GM21447 (cell line): ENCODE results near the gene ACAA1.
"Not testable (repeated sequence)": the region's sequence is repeated elsewhere in the genome, so short reads cannot be mapped to it uniquely, and the experiment has no call there.

Experiments
- ATAC-seq: cut with Tn5 transposase; IDR thresholded peaks from one replicate; pipeline ENCODE4 v1.9.1; 2021; ENCODE audit not compliant: unreplicated experiment

Gene ACAA1, protein sequence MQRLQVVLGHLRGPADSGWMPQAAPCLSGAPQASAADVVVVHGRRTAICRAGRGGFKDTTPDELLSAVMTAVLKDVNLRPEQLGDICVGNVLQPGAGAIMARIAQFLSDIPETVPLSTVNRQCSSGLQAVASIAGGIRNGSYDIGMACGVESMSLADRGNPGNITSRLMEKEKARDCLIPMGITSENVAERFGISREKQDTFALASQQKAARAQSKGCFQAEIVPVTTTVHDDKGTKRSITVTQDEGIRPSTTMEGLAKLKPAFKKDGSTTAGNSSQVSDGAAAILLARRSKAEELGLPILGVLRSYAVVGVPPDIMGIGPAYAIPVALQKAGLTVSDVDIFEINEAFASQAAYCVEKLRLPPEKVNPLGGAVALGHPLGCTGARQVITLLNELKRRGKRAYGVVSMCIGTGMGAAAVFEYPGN

GRCh38 chr3:38136777-38137614 lies at the start of gene ACAA1:
ACAA1 (minus strand) TSS chr3:38137127; CDS start chr3:38137035, 92 bp downstream.
- ATAC-seq: peak; percentile 86

DNA sequence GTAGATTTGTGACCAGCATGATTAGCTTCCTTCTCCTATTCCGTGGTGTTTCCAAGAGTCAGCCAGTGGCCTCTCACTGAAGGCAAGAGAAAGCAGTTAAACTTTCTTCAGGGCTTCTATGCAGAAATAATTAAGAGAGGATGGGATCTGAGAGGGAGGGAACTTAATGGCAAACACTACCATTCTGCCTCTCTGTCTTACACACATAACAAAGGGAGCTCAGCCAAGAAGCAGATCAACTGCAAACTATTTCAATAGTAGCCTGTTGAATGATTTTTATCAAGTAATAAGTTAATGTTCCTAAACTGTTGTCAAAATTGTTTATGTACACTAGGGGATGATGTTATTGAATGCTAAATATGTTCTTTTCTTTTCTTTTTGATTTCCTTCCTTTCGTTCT lies 40.3 kb upstream of the ACAA1 start:
- ATAC-seq: no peak

DNA sequence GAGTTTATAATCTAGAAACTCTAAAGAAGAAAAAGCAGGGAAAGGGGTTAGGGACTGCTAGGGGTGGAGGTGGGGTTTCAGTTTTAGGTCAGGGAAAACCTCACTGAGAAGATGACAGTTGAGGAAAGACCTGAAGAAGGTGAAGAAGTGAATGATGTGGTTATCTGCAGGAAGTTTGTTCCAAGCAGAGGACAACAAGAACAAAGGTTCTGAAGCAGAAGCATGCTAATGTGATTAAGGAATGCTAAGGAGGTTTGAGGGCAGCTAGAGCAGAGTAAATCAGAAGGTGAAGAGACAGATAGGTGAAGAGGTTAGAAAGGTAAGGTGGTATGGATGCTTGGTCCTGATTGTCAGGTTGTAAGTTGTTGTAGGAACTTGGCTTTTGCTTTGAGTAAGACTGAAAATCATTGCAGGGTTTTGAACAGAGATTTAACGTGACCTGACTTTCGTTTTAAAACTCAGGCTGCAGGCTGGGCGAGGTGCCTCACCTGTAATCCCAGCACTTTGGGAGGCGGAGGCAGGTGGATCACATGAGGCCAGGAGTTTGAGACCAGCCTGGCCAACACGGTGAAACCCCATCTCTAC lies 37.0 kb upstream of the ACAA1 start:
- peak; percentile 57 for ATAC-seq

DNA sequence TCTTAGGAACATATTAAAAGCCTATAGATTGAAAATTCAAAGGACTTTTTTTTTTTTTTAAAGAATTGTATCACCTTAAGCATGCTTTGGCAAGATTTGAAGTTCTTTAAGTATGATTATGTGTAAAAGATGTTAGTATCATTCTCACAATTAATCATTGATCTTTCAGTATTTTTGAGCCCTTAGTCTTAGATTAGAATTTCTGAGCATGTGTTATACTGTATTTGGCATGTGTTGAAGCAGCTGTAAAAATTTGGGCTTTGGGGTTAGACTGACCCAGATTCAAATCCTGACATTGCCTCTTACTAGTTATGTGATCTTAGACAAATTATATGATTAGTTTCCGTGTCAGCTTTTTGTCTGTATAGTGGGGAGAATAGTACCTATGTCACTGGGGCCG lies 34.7 kb upstream of the ACAA1 start:
- ATAC-seq: no peak

GRCh38 chr3:38170722-38171121 lies 33.8 kb upstream of the ACAA1 start:
- no peak for ATAC-seq

DNA sequence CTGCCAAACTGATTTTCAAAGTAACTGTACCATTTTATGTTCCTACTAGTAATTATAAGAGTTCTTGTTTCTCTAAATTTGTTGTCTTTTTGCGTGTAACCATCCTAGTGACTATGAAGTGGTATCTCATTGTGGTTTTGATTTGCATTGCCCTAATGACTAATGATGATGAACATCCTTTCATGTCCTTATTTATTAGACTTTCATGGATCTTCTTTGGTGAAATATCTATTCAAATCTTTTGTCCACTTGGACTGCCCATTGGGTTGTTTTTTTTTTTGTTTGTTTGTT lies 32.0 kb upstream of the ACAA1 start:
- ATAC-seq: no peak

- ATAC-seq: no peak
Measured at GRCh38 chr3:38168151-38169026, 31.5 kb upstream of the ACAA1 start.

DNA sequence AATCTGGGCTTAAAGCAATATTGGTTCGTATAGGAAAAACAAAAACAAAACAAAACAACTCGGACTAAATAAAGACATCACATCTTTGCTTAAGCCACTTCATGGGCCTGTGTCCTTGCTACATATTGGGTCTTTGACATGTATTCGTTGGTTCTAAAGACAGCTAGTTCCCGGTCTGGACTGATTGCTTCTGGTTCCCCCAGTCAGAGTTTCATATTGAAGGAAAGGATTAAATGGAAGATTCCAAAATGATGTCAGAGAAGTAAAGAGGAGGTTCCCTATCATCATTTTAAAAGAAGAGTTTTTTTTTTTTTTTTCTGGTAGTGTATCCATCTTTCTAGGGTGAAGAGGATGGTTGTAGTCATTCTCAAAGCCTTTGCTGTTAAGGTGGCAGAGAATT lies 30.7 kb upstream of the ACAA1 start:
- ATAC-seq: no peak

DNA sequence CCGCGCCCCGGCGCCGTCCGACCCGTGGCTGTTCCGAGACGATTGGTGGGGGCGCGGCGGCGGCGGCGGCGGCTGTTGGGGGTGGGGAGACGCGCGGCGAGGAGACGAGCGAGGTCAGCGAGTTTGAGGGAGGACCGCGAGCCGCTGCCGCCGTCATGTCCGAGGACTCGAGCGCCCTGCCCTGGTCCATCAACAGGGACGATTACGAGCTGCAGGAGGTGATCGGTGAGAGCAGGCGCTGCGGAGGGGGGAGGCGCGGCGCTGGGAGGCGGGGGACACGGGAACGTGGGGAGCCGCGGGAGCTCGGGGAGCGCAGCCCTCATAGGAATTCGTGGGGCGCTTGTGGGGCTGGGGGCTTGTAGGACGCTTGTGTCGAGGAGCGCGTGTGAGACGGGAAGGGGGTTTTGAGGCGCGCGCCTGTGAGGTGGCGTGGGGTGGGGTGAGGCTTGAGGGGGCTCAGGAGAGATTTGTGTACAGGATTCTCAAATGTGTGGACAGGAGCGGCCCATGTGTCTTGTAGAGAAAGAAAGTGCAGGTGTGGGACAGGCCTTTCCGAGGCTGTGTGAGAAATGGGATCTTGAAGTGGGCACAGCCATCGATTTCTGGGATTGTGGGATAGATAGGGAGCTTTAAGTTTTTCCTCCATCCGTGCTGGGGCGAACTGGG lies 28.9 kb upstream of the ACAA1 start:
- peak; percentile 2 for ATAC-seq

DNA sequence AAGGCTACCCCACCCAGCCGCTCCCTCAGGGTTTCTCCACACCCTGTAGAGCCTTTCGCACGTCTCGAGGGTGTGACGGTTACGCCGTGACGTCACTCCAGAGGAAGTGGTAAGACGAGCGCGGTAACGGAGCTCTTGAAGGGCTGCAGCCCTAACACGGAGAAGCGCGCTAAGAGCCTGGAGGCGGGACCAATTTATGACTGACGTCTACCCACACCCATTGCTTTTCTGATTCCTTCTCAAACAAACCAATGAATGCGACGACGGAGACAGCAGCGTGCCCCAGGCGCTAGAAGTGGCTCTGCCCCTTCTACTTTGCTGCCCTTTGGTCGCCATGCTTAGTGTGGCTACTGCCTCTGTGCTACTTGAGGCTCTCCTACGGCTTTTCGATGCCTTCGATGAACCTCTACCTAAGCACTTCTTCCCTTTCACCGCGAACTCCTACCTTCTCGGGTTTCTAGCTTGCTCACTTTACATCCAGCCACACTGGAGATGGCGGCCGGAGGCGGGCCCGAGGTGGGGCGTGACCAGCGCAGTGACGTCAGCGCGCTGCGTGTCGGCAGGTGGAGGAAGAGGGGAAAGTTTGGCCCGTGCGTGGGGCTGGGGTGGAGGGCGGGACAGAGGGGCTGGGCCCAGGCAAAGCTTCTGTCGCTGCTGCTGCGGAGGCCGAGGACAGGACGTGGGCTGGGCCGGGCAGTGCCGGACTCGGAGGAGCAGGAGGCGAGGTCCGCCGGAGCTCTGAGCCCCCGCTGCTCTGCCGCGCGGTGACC lies 28.2 kb upstream of the ACAA1 start, which contains the start of gene OXSR1:
Gene OXSR1 (plus strand): TSS at position 586 of the 770 bp plus-strand sequence. CDS start 340 bp downstream, outside the sequence.
- peak; percentile 92 for ATAC-seq

GRCh38 chr3:38164643-38164951 lies 27.7 kb upstream of the ACAA1 start:
- no peak for ATAC-seq

DNA sequence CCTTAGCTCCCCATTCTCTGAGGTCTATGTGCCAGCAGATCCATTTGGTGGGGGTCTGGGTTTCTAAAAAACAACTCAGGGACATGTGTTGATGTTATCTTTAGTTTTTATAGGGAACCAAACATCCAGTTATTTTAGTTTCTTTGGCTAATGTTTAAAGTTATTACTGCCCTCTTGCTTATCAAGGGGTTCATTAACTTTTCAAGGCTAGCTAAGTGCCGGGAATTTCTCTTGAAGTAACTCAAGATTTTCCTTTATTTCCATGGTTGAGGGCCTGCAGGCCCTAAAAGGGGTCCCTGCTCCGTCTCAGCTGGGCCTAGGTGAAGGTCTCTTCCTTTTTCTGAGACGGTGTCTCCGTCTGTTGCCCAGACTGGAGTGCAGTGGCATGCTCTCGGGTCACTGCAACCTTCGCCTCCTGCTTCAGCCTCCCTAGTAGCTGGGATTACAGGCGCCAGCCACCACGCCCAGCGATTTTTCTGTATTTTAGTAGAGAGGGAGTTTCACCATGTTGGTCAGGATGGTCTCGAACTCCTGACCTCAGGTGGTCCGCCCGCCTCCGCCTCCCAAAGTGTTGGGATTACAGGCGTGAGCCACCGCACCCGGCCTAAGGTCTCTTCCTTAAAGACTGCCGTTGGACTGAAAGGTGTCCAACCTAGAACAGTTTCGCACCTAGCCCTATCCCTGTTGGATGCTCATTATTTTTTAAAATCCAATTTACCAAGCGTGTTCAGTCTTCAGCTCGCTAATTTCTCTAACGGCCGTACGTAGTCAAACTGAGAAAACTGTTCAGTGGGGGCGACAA lies 27.1 kb upstream of the ACAA1 start:
- no peak for ATAC-seq

DNA sequence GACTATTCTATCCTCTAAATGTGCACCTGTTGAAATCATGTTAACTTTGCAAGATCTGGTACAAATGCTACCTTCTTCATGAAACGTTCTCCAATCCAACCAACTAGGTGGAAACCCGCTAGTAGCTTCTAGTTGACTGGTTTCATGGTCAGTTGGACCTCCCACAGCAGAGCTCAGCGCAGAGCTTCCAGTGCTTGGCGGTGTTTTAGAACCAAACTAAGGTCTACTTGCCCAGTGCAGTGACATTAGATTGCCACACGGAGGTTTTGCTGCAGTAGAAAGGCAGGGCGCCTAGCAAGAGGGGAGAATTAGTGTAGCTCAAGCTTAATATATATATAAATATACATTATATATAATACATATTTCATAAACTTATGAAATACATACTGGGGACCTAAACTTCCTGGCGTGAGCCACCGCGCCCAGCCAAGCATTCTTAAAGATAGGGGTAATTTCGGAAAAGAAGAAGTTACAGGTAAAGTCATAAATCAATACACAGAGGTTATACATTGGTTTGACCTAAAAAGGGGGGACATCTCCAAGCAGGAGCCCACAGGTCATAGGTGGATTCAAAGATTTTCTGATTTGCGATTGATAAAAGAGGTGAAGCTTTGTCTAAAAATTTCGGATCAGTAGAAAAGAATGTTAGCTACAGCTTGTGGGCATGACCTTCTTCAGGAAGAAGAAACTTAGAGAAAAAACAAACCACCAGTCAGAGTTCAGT lies 26.4 kb upstream of the ACAA1 start:
- ATAC-seq: no peak

GRCh38 chr3:38160704-38161103 lies 23.8 kb upstream of the ACAA1 start:
- not testable (repeated sequence) for ATAC-seq

GRCh38 chr3:38158472-38158871 lies 21.5 kb upstream of the ACAA1 start:
- ATAC-seq: no peak

DNA sequence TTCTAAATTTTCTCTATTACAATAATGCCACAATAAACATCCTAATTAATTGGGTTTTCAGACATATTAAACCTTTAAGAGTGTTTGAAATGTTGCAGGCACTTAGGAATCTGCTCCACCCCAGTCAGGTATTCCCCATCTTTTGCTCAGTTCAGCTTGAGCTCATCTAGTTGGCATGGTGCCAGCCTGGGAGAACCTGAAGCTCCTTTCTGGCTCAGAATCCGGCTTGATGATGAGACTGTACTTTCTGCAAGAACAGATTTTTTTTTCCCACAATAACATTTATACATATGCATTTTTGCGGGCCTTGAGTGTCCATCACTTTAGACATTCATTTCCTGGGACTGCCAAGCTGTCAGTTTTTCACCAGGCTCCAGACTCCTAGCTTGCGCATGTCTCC lies 20.7 kb upstream of the ACAA1 start:
- no peak for ATAC-seq

DNA sequence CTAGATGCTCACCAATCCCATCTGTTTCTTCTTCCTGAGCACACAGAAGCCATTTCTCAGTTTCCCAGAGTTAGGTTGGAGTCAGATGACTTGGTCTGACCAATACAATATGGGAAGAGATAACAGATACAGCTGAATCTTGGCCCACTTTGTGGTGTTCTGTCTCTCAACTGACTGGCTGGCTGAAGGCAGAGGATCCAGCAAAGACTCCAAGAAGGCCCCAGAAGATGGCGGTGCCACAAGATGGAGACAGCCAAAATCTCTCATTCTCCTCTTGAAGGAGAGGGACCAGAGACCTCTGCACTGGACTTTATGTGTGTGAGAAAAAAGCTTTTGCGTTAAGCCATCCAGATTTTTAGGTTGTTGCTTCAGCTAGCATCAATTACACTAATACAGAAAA lies 20.2 kb upstream of the ACAA1 start:
- no peak for ATAC-seq

DNA sequence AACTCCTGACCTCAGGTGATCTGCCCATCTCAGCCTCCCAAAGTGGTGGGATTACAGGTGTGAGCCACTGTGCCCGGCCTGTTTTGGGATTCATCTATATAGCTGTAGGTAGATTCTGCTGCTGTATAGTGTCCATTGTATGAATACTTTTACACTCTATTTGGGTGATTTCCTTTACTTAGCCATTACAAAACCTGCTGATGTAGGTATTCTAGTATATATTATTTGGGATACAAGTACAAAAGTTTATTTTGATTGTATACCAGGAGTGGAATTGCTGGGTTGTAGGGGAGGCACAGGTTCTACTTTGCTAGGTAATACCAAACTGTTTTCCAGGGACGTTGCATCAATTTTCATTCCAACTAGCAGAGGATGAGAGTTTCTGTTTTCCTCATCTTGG lies 18.9 kb upstream of the ACAA1 start:
- no peak for ATAC-seq
